Measurements from ENCODE around the gene GPC6.

GRCh38 chr13:94369972-94370436, 1143.4 kb downstream of the GPC6 start:
- TF ChIP-seq CTCF (IDR thresholded peaks at IDR 0.05) (no peak), POLR2AphosphoS5 (IDR thresholded peaks at IDR 0.05) (peak; percentile 54)
